GDM1 (cell line): Measurements from ENCODE around the gene MEIS2.

Experiments
- DNase-seq: peaks from one replicate; lab custom pipeline; 2025; lab: John Stamatoyannopoulos, UW

The MEIS2 gene

DNA sequence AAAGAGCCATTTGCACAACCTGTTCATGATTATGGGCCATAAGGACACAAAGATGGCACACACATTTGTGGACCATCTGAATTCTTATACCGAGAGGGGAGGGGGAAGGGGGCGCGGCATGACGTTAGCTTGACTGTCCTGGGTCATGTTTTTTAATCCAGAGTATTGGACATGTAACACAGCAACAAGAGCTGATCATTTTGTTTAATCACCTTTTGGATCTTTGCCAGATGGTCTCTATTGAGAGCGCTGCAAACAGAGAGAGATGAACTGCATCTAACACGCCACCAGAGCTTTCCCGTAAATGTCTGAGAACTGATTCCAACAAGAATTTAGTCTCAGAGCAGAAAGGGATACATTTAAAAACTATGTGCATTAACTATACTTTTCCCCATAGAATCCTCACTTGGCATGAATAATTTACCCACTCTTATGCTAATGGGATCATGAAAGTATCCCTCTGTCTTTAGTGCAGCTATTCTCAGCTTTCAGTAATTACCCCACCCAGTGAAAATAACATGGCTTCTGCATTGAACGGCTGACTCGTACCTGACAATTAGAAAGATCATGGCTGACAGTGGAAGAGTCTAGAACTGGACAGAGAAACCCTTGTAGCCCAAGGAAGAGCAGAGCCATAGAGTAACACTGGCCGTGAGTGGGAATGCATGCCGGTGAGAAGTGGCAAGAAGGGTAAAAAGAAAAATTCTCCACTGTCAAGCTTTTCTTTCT is 22.6 kb downstream of the MEIS2 start:
- DNase-seq: no peak

DNA sequence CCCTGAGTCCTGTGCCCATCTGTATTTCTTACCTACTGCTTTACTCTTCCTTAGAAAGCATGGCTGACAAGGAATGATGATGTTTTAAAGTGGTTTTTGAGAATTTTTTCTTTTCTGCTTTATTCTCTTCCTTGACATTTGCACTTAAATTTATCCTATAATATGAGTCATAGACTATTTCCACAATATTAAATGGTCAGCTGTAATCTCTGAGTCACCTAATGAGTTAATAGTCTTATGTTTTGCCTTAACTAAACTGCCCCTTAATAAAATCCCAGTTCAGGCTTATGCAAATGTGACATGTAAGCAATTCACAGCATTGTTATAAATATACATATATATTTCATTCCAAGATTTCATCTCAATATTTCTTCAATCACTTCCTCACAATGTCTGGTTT is 23.8 kb downstream of the MEIS2 start:
- DNase-seq: no peak

DNA sequence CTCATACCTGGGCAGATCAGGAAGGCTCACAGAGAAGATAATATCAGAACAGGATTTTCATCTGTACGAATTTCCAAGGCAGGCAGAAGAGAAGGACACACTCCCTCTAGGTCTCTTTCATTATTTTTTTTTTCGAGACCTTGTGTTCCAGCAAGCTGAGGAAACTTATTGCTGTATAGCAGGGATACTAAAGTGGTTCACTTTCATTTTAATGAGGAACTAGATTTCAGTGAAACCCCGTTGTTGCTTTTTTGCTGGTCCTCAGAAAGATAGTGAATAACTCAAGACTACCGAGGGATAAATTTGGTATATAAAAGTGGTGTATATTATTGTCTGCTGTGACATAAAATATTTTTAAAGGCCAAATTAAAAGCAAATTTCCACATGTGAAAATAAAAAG is 24.6 kb downstream of the MEIS2 start:
- DNase-seq: no peak

DNA sequence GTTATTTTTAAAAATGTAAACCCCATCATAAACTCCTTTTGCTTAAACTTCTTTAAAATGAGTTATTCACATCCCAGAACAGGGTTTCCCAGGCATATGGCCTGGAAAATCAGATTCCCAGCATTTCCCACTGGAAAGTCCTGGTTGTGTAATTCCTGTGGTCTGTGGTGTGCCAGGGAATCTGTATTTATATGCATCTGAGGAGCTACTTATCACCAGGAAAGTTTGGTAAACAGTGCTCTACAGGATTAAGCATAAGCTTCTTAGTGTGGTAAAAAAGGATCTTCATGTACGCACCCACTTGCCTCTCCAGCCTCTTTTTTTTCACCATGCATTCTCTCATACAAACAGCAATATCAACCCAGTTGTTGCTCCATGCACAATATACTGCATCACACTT is 28.2 kb downstream of the MEIS2 start:
- DNase-seq: no peak

DNA sequence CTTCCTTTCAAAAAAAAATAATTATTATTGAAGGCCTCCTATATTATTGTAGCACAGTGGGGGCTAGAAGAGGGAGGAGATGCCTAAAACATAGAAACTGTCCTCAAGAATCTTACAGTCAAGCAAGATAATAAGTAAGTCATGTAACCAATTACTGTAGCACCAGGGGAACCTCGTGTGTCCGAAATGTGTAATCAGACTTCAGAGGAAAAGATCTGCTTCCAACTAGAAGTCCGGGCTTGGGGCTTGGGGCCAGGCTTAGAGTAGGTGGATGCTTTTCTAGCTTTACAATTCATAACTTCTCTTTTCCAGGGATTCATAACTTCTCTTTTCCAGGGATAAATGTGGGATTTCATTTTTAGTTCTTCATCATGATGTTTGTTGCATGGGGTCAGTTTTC is 29.2 kb downstream of the MEIS2 start:
- DNase-seq: no peak

DNA sequence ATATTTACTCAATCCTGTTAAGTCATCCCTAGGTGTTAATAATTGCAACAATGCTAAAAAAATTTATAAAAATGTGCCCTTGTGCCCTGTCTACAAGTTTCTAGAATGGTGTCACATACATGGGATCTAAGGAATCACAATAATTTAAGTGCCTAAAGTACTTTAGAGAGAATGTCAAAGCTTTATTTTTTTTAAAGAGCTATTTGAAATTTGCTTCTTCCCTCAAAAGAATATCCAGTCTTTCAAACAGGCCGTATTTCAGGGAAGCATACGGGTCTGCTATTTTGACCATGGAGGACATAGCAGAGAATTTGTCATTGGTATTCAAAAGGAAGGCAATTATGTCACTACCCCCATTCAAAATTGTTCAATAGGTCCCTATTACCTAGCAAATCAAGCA is 29.7 kb downstream of the MEIS2 start:
- no peak for DNase-seq

DNA sequence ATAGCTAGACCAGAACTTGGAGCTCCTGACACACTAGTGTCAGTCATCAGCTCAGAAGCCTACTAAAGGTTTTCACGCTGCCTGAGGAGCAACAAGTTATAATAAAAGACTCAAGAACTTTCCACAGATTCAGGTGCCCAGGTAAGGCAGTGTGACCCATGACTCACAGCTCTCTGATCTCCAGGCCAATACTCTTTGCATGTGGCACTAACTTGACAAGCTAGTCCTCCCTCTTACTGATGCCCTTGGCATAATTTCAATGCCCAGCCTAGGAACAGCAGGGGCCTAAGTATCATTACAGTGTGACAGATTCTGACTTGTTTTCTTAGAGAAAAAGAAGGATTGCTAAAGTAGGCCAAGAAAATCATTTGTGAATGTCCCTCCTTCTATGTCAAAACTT is 38.4 kb downstream of the MEIS2 start:
- DNase-seq: no peak

DNA sequence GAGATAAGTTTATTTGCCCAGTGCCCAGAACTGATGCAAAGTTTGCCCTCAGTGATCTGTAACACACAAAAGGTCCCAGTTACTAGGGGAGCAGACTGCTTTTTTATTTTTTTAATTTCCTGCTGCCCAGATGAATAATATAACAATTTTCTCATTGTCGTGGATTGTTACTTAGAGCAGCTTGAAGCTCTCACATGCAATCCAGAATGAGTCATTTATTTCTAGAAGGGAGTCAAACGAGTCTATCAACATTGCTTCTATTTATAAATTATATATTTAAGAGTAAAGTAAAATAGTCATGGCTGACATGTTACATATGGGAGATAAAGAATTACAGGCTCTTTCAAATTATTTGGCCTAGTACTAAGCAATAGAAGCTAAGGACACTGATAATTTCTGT is 41.3 kb downstream of the MEIS2 start:
- no peak for DNase-seq

DNA sequence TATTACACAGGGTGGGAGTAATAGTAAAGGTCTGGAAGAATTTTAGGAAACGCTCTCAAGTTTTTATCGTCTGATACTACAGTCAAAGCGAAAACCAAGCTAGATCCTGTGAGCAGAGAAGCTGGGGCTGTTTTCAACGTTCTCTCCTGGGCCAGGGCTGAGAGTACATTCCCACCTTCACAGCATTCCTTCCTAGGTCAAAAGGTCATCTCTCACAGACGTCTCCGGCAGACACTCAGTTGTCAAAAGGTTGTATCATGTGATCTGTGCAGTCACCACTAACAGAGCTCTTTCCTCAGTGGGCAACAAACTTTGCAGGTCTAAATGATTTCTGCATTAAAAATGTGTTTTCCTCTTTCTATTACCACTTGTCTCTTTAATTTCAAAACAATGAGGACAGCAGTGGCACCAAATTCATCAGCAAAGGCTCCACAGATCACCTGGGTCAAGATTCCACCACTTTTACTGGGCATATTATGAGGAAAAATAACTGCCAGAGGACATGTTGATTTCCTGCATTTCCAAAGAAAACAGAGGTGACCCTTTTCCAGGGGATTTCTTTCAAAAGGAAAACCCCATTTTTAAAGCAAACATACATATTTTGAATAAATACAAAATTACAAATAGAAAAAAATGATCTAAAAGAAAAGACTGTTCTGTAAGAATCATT is 41.9 kb downstream of the MEIS2 start:
- DNase-seq: no peak

DNA sequence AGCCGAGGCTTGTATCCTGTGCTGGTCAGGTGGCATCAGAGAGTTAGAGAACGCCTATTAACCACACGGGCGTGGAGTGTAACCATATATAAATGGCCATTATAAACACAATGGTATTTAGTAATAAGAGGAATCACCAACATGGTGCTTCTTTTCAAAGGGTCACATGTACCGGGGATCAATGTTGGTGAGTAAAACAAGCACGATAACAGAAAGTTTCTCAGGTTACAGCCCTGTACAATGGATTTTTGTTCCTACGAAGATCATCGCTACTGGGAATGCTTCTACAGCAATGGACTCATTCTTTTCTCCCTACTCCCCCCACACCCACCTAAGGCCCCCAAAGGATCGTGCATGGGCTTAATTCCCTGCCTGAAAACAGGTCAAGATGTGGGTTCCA is 42.5 kb downstream of the MEIS2 start:
- DNase-seq: no peak

DNA sequence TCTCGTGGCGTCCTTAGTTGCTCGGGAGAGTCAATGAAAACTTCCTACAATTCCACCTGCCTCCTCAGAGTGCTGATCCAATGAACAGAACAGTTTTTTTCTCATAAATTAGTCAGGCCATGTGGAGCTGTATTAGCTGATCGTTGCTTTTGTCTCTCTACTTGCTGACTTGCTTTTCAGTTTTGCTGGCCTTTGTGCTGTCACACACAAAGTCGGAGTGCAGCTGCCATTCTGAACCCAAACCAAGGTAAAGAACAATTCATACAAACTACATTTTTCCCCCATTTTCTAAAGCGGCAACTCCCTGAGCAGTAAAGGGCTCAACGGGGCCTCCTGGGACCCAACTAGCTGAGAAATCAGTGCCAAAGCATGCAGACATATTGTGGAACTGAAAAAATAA is 43.1 kb downstream of the MEIS2 start:
- no peak for DNase-seq

DNA sequence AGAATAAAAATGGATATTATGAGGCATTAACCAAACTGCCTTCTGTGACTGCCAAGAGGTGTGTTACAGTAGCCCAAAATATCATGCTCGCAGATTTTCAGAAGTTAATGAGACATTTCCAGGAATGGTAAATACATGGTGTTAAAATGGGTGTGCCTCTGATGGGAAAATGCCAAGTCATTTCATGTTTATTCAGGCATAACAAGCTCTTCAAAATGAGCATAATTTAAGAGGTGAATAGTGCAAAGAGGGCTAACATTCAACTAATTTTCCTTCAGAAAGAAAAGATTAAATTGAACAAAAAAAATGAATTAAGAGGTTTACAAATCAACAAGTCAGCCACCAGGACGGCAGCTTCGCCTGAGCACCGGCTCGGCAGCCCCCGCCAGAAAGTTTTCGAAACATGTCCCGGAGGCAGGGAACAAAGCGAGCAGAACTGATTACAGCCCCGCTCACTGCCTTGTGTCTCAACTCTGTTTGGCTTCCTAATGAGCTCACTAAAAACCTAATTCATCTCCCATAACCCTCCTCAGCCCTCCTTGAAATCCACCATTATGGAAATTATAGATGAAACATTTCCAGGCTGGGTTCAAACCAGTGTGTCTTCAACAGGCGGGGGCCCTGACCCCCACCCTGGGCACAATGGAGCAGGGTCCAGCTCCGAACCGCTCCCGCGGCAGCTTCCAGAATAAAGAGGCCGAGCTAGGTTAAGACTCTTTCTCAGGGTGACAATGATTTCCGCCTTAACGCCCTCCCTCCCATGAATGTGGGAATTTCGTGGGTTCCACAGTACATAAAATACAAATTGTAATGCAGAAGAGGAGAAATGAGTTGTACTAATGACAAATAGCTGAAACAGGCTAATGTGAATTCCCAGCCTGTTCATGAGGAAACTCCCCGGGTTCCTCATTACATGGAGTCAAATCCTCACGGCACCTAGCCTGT is 43.9 kb downstream of the MEIS2 start:
- DNase-seq: no peak

DNA sequence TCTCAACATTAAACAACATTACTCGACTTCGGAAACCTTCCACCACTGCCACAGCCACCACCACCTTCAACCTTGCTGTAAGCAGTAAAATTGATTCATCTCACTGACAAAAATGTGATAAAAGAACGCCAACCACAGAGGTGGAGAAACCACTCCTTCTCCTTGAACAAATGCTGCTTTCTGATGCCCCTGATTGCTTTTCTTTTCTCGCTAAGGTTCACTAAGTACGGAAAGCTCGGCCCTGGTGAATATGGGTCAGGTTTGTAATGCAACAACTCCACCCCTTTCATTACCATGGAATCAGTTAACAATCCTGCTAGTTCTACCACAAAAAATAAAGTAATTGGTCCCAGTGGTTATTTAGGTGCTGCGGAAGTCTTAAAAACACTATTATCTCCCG is 44.9 kb downstream of the MEIS2 start:
- no peak for DNase-seq

DNA sequence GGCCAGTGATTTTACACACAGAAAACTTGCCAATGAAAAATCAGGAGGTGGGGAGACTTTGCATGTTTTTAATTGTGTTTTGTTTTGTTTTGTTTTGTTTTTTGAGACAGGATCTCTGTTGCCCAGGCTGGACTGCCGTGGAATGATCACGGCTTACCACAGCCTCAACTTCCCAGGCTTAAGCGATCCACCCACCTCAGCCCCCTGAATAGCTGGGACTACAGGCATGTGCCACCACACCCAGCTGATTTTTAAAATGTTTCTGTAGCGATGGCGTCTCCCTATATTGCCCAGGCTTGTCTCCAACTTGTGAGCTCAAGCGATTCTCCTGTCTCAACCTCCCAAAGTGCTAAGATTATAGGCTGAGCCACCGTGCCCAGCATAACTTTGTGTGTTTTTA is 46.0 kb downstream of the MEIS2 start:
- no peak for DNase-seq

DNA sequence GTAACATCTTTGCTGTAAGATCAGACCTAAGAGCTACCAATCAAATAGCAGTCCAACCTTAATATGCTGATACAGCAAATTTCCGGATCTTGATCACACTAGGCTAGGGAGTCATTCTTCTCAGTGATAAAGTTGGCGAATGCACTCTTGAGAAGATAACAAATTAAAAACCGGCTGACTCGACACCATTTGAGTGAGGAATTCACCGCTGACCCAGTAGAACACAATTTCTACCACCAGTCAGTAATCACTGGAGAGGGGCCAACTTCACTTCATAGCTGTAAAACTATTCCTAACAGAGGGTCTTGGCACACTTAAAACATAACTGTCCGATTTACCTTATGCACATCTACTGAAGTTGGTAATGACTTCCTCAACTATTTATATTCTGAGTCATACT is 47.2 kb downstream of the MEIS2 start:
- DNase-seq: no peak

DNA sequence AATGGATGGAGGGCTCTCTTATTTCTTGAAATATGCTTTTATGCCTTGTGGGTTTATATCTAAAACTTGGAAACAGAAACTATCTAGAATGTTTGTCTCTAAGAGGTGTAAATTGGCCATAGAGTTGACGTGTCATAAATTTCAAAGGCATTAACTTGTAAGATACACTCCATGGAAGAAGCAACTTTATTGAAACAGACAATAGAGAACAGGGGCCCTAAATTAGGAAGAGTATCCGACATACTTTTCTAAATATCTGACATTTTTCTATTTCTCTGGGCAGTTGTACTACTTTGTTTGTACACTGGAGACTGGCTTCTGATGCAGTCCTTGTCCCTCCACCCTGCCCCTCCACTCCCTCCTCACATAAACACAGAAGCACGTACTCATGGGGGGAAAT is 50.0 kb downstream of the MEIS2 start:
- DNase-seq: no peak

DNA sequence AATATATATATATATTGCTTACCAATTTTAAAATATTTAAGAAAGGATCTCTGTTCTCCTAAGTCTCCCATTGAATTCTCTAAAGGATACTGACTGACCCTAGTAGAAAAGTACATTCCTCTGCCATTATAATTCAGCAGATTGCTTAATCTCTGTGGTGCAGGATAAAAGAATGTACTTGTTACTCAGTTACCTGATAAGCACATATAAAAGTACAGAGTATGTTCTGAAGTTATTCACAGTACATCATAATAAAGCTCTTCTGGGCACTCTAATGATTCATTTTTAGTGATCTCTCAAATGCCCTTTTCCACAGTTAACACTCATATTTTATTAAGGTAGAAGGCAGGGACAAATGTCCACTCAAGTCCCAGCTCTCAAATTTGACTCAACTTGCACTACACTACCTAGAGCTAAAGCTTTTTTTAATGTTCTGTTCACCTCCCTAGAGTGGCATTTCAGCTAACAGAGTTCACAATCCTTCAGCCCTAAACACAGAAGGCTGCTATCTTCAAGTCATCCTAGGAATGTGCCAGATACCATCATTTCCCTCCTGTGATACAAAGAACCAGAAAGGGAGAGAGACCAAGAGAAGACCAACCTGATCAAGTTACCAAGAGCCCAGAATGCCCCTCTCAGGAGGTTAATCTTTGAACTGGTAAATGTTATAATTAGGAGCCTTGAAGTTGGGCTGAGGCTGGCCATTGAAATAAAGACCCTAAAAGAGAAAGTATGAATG is 53.3 kb downstream of the MEIS2 start:
- no peak for DNase-seq

DNA sequence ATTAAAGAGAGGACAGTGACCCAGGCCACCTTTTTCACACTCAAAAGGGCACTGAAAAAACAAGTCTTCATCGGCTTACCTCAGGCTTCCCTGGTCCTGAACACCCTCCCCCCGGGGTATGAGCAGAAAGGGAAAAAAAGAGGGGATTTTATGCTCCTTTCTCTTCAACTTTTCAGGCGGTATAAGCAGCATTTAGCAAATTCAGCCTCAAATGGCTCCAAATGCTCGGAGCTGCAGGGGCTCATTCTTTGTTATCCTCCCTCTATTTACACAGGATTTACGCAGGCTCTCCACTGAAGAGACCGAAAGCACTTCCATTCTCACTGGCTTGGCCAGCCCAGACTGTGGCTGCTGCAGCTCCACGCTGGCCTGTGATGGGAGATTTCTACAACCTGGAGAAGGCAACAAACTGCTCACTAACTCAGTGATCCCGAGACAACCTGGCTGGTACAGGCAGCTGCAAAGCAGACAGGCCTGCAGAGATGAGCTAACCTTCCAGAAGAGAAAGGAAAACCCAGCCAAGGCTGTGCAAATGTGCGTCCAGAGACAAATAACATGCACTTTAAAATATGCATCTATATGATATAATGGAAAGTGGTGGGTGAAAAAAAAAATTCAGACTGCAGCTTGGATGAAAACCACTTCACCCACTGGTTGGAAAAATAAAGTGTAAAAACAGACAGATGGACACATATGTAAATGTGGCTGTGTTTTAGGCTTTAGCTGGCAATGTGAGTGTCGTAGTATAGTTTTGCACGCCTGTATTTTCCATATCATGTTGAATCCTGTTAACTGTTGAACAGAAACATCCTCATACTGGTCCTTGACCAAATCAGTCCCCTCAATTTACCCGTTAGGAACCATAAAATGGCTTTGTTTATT is 54.2 kb downstream of the MEIS2 start:
- no peak for DNase-seq

DNA sequence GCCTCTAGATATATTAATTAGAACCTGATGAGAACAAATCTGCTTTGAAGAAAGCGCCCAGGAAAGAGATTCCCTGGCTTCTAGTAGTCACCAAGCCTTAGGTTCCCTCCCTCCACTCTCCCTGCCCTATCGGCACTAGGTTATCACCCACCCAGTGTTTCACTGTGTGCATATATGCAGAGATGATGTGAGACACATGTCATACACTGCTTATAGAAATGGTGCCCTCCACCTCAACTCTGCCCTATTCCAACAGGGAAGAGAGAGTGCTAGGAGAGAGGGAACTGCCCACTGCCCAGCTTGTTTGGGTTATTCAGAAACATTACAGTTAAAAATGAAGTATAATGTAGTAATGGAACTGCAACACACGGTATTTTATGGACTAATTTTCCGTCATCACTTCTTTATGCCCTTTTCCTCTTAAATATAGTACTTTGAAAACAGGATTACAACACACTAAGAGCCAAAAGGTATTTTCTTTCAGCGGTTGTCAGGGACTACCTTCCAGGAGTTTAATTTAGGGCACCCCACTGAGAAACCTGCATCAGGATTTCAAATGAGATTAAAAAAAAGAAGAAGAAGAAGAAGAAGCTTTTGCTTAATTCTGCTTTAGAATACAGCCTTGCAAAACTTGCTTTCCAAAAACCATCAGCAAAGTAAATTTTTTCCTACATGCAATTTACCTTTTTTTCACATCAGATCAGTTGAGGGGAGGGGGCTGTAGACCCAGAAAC is 55.3 kb downstream of the MEIS2 start:
- no peak for DNase-seq

DNA sequence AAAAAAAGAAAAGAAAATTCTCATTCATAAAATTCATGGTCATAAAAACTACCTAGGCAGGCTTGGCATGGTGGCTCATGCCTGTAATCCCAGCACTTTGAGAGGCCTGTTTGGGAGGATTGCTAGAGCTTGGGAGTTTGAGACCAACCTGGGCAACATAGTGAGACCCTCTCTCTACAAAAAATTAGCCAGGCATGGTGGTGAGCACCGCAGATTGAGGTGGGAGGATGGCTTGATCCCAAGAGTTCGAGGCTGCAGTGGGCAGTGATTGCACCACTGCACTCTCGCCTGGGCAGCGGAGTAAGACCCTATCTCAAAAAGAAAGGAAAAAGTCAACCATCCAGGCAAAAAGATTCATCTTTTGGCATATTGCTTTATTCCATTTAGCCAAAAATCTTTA is 58.5 kb downstream of the MEIS2 start:
- no peak for DNase-seq

DNA sequence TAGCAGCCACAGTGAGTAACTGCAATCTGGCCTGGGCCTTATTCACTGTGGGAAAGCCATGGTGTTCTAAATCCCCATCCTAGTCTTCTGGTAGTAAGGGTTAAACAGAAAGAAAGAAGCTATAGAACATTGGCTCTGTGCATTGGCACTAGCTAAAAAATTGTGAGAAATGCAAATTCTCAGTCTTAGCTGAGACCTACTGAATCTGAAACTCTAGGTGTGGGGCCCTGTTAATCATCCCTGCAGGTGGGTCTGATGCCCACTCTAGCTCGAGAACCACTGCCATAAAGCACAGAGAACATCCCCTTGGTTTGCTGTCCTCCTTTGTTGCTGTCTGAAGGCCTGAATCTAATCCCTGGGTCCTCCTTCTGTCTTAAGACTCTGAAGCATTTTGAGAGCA is 59.3 kb downstream of the MEIS2 start:
- DNase-seq: no peak
